HS-27A (cell line): ENCODE measurements around the gene SPRY4.
"Not testable (repeated sequence)": the region's sequence is repeated elsewhere in the genome, so short reads cannot be mapped to it uniquely, and the experiment has no call there.

Source experiments
- DNase-seq: peaks from one replicate; pipeline ENCODE4 v3.0.0-alpha.2; 2012; ENCODE audit warnings: low read depth, missing footprints

Gene SPRY4

GRCh38 chr5:142334538-142334937 lies 9.7 kb upstream of the SPRY4 start:
- DNase-seq = no peak

GRCh38 chr5:142333749-142334148 lies 8.9 kb upstream of the SPRY4 start:
- not testable (repeated sequence) for DNase-seq

- DNase-seq = no peak
Measured at GRCh38 chr5:142330444-142330843, 5.6 kb upstream of the SPRY4 start.

- DNase-seq = no peak
Measured at GRCh38 chr5:142330026-142330425, 5.2 kb upstream of the SPRY4 start.

GRCh38 chr5:142327111-142327842 lies 2.5 kb upstream of the SPRY4 start:
- DNase-seq = no peak

- DNase-seq = no peak
Measured at GRCh38 chr5:142326480-142326938, 1.7 kb upstream of the SPRY4 start.

- DNase-seq = no peak
Measured at GRCh38 chr5:142325725-142326479, 1.1 kb upstream of the SPRY4 start.

- no peak for DNase-seq
Measured at GRCh38 chr5:142324136-142324870, 518 bp downstream of the SPRY4 start.

- DNase-seq = no peak
Measured at GRCh38 chr5:142323480-142324135, 1.2 kb downstream of the SPRY4 start.

- no peak for DNase-seq
Measured at GRCh38 chr5:142322747-142323479, 1.9 kb downstream of the SPRY4 start.

GRCh38 chr5:142322403-142322746 lies 2.4 kb downstream of the SPRY4 start:
- no peak for DNase-seq

GRCh38 chr5:142320851-142321560 lies 3.8 kb downstream of the SPRY4 start:
- DNase-seq = no peak

- DNase-seq = no peak
Measured at GRCh38 chr5:142320430-142320738, 4.4 kb downstream of the SPRY4 start.

GRCh38 chr5:142319560-142320429 lies 5.0 kb downstream of the SPRY4 start:
- DNase-seq = no peak

GRCh38 chr5:142319105-142319504 lies 5.7 kb downstream of the SPRY4 start:
- no peak for DNase-seq

- no peak for DNase-seq
Measured at GRCh38 chr5:142317753-142318152, 7.1 kb downstream of the SPRY4 start.

- no peak for DNase-seq
Measured at GRCh38 chr5:142317173-142317572, 7.6 kb downstream of the SPRY4 start.

- no peak for DNase-seq
Measured at GRCh38 chr5:142316681-142317080, 8.1 kb downstream of the SPRY4 start.

- no peak for DNase-seq
Measured at GRCh38 chr5:142316051-142316450, 8.8 kb downstream of the SPRY4 start.
